ENCODE results near the gene TMEM132D.

Gene TMEM132D

GRCh38 chr12:129659961-129660622, 243.7 kb downstream of the TMEM132D start:
- no peak for DNase-seq (ENCODE audit: low read depth in 2 of 2)

GRCh38 chr12:129657179-129657578, 246.6 kb downstream of the TMEM132D start:
- no peak for DNase-seq (ENCODE audit: low read depth in 2 of 2)

- no peak for DNase-seq (ENCODE audit: low read depth in 2 of 2)
Observed at GRCh38 chr12:129651951-129652350, 251.9 kb downstream of the TMEM132D start.

GRCh38 chr12:129641926-129642325, 261.9 kb downstream of the TMEM132D start:
- DNase-seq (ENCODE audit: low read depth in 2 of 2), result no peak

GRCh38 chr12:129635021-129635685, 268.7 kb downstream of the TMEM132D start:
- DNase-seq (ENCODE audit: low read depth in 2 of 2), result no peak

- no peak for DNase-seq (ENCODE audit: low read depth in 2 of 2)
Observed at GRCh38 chr12:129631316-129631715, 272.5 kb downstream of the TMEM132D start.

- no peak for DNase-seq (ENCODE audit: low read depth in 2 of 2)
Observed at GRCh38 chr12:129629901-129630300, 273.9 kb downstream of the TMEM132D start.

- no peak for DNase-seq (ENCODE audit: low read depth in 2 of 2)
Observed at GRCh38 chr12:129622566-129622965, 281.3 kb downstream of the TMEM132D start.

GRCh38 chr12:129619271-129619670, 284.6 kb downstream of the TMEM132D start:
- no peak for DNase-seq (ENCODE audit: low read depth in 2 of 2)

- DNase-seq (ENCODE audit: low read depth in 2 of 2), result no peak
Observed at GRCh38 chr12:129617849-129618248, 286.0 kb downstream of the TMEM132D start.

GRCh38 chr12:129615001-129615400, 288.8 kb downstream of the TMEM132D start:
- no peak for DNase-seq (ENCODE audit: low read depth in 2 of 2)

GRCh38 chr12:129614221-129614885, 289.5 kb downstream of the TMEM132D start:
- DNase-seq (ENCODE audit: low read depth in 2 of 2), result no peak

GRCh38 chr12:129613314-129613713, 290.5 kb downstream of the TMEM132D start:
- DNase-seq (ENCODE audit: low read depth in 2 of 2), result no peak

GRCh38 chr12:129610601-129611120, 293.2 kb downstream of the TMEM132D start:
- no peak for DNase-seq (ENCODE audit: low read depth in 2 of 2)

- DNase-seq (ENCODE audit: low read depth in 2 of 2), result no peak
Observed at GRCh38 chr12:129607756-129608155, 296.1 kb downstream of the TMEM132D start.

GRCh38 chr12:129607301-129607700, 296.5 kb downstream of the TMEM132D start:
- DNase-seq (ENCODE audit: low read depth in 2 of 2), result no peak

GRCh38 chr12:129606239-129606638, 297.6 kb downstream of the TMEM132D start:
- DNase-seq (ENCODE audit: low read depth in 2 of 2), result no peak

GRCh38 chr12:129605666-129606065, 298.2 kb downstream of the TMEM132D start:
- no peak for DNase-seq (ENCODE audit: low read depth in 2 of 2)

GRCh38 chr12:129604506-129604905, 299.3 kb downstream of the TMEM132D start:
- DNase-seq (ENCODE audit: low read depth in 2 of 2), result no peak

- DNase-seq (ENCODE audit: low read depth in 2 of 2), result no peak
Observed at GRCh38 chr12:129599406-129599805, 304.4 kb downstream of the TMEM132D start.

- no peak for DNase-seq (ENCODE audit: low read depth in 2 of 2)
Observed at GRCh38 chr12:129594098-129594497, 309.7 kb downstream of the TMEM132D start.

- no peak for DNase-seq (ENCODE audit: low read depth in 2 of 2)
Observed at GRCh38 chr12:129592449-129592848, 311.4 kb downstream of the TMEM132D start.

- no peak for DNase-seq (ENCODE audit: low read depth in 2 of 2)
Observed at GRCh38 chr12:129589503-129589902, 314.3 kb downstream of the TMEM132D start.

Data from activated CD4-positive, alpha-beta T cell treated with anti-CD3 and anti-CD28 coated beads for 24 hours (primary cell).